CD4-positive, alpha-beta T cell treated with Interferon alpha-2 for 1 hour (primary cell): ENCODE results near the gene NTSR2.

Experiments used
- DNase-seq, 2 donors: peaks; one replicate each; pipeline ENCODE4 v3.0.0-alpha.2; 2020 to 2022

Gene NTSR2

GRCh38 chr2:11669454-11670291 lies at the start of gene NTSR2:
NTSR2 (minus strand) TSS chr2:11670195; CDS start chr2:11670129, 66 bp downstream.
- DNase-seq, result peak in 1 of 2 donors; percentile 17

- no peak for DNase-seq
Measured at GRCh38 chr2:11719230-11719977, 49.4 kb upstream of the NTSR2 start.

GRCh38 chr2:11718606-11719005 lies 48.6 kb upstream of the NTSR2 start:
- no peak for DNase-seq

- DNase-seq, result no peak
Measured at GRCh38 chr2:11717623-11718022, 47.6 kb upstream of the NTSR2 start.

GRCh38 chr2:11716689-11717321 lies 46.8 kb upstream of the NTSR2 start:
- no peak for DNase-seq

GRCh38 chr2:11715987-11716652 lies 46.1 kb upstream of the NTSR2 start:
- no peak for DNase-seq

GRCh38 chr2:11713815-11714214 lies 43.8 kb upstream of the NTSR2 start:
- no peak for DNase-seq

GRCh38 chr2:11712866-11713265 lies 42.9 kb upstream of the NTSR2 start:
- no peak for DNase-seq

GRCh38 chr2:11711751-11712150 lies 41.8 kb upstream of the NTSR2 start:
- DNase-seq, result no peak

- no peak for DNase-seq
Measured at GRCh38 chr2:11711354-11711716, 41.3 kb upstream of the NTSR2 start.

GRCh38 chr2:11710632-11711353 lies 40.8 kb upstream of the NTSR2 start:
- no peak for DNase-seq

GRCh38 chr2:11710210-11710609 lies 40.2 kb upstream of the NTSR2 start:
- DNase-seq, result no peak

GRCh38 chr2:11709293-11709692 lies 39.3 kb upstream of the NTSR2 start:
- no peak for DNase-seq

- no peak for DNase-seq
Measured at GRCh38 chr2:11708106-11708505, 38.1 kb upstream of the NTSR2 start.

- DNase-seq, result no peak
Measured at GRCh38 chr2:11705711-11706110, 35.7 kb upstream of the NTSR2 start.

GRCh38 chr2:11705063-11705462 lies 35.1 kb upstream of the NTSR2 start:
- DNase-seq, result no peak

GRCh38 chr2:11703700-11704099 lies 33.7 kb upstream of the NTSR2 start:
- no peak for DNase-seq

GRCh38 chr2:11702946-11703345 lies 33.0 kb upstream of the NTSR2 start:
- DNase-seq, result no peak

GRCh38 chr2:11701751-11702301 lies 31.8 kb upstream of the NTSR2 start:
- peak; percentile 26 to 72 for DNase-seq

- no peak for DNase-seq
Measured at GRCh38 chr2:11701206-11701605, 31.2 kb upstream of the NTSR2 start.

GRCh38 chr2:11699686-11700670 lies 30.0 kb upstream of the NTSR2 start:
- DNase-seq, result no peak
